B cell (primary cell): Measurements from ENCODE around the gene RALBP1. TPM values are rescaled to one million over a fixed set of nuclear protein-coding genes. Genes with fewer than 3 reads are reported as not detected.

Experiments used
- ATAC-seq: fragments of 200-7000 bp; cut with Tn5 transposase; one replicate; pipeline ENCODE4 v1.10.0; 2021; ENCODE audit warnings: low read depth, mild to moderate bottlenecking, moderate number of reproducible peaks, moderate library complexity
- CTCF ChIA-PET: fragments of 350-600 bp; sonication (Branson Sonifier 250); formaldehyde crosslinking; loops from one replicate; lab custom pipeline; 2021; ENCODE audit warnings: antibody characterized with exemption, inconsistent platforms; lab: Charles Lee
- POLR2A ChIA-PET: fragments of 350-600 bp; sonication (Branson Sonifier 250); formaldehyde crosslinking; loops from one replicate; lab custom pipeline; 2021; ENCODE audit warnings: antibody characterized with exemption; lab: Charles Lee
- DNase-seq: peaks from one replicate; pipeline ENCODE4 v3.0.0; 2013
- H2AFZ ChIP-seq: 2 replicates; pipeline ENCODE4 v1.6.1; 2012; ENCODE audit warnings: mild to moderate bottlenecking, low read depth, low read length; ENCODE audit not compliant: insufficient read depth, poor library complexity, severe bottlenecking
- H3K27ac ChIP-seq, 2 donors: 1 replicate in 1 of 2; 2 replicates in 1 of 2; pipeline ENCODE4 v1.5.1; 2012 to 2013; ENCODE audit warnings: low read length in 2 of 2, mild to moderate bottlenecking in 2 of 2, moderate library complexity in 1 of 2
- H3K27me3 ChIP-seq, 4 experiments: fragments of 200-600 bp in 1 of 4; sonication (generic) in 1 of 4; replicated peaks in 1 of 4; 1 replicate in 2 of 4; 2 replicates in 2 of 4; pipeline versions ENCODE4 v1.6.1 to v1.7.0; 2013 to 2016; ENCODE audit warnings: low read length in 3 of 4, mild to moderate bottlenecking in 2 of 4, mixed read lengths in 1 of 4, moderate library complexity in 1 of 4; ENCODE audit not compliant: insufficient read depth in 4 of 4, control insufficient read depth in 3 of 4; ENCODE audit errors: control extremely low read depth in 1 of 4
- H3K36me3 ChIP-seq, 2 experiments: replicated peaks in 1 of 2; 1 replicate in 1 of 2; 2 replicates in 1 of 2; pipeline versions ENCODE4 v1.6.1 to v1.7.1; 2013; ENCODE audit warnings: low read length in 1 of 2; ENCODE audit not compliant: insufficient read depth in 2 of 2, control insufficient read depth in 1 of 2; ENCODE audit errors: control extremely low read depth in 1 of 2, extremely low read depth in 1 of 2
- H3K4me1 ChIP-seq, 2 donors: fragments of 200-600 bp in 1 of 2; sonication (generic) in 1 of 2; 1 replicate in 1 of 2; 2 replicates in 1 of 2; pipeline versions ENCODE4 v1.5.1 to v1.6.1; 2013 to 2017; ENCODE audit warnings: low read length in 2 of 2; ENCODE audit not compliant: control insufficient read depth in 2 of 2, insufficient read depth in 2 of 2
- H3K4me2 ChIP-seq: replicated peaks from 2 replicates; pipeline ENCODE3; 2012; ENCODE audit warnings: mild to moderate bottlenecking, low read depth, low read length; ENCODE audit not compliant: poor library complexity, severe bottlenecking
- H3K4me3 ChIP-seq, 5 experiments: fragments of 200-600 bp in 1 of 5; sonication (generic) in 1 of 5; 1 replicate in 3 of 5; 2 replicates in 2 of 5; pipeline versions ENCODE4 v1.5.1 to v1.7.0; 2011 to 2016; ENCODE audit warnings: low read length in 4 of 5, mild to moderate bottlenecking in 4 of 5, low read depth in 2 of 5, control low read depth in 1 of 5, moderate library complexity in 1 of 5; ENCODE audit not compliant: insufficient read depth in 1 of 5; ENCODE audit errors: control extremely low read depth in 1 of 5, extremely low read depth in 1 of 5
- H3K79me2 ChIP-seq: fragments of 200-600 bp; sonication (generic); one replicate; pipeline ENCODE4 v1.6.0; 2016; ENCODE audit warnings: low read length; ENCODE audit not compliant: control insufficient read depth, insufficient read depth
- H3K9ac ChIP-seq: fragments of 200-600 bp; sonication (generic); 2 replicates; pipeline ENCODE4 v1.6.1; 2017; ENCODE audit warnings: mild to moderate bottlenecking, low read length, moderate library complexity
- H3K9me3 ChIP-seq, 3 donors: one replicate each; pipeline versions ENCODE4 v1.6.1 to v1.7.1; 2013; ENCODE audit warnings: low read length in 2 of 3; ENCODE audit not compliant: control insufficient read depth in 2 of 3, insufficient read depth in 1 of 3; ENCODE audit errors: control extremely low read depth in 1 of 3
- H4K20me1 ChIP-seq: 2 replicates; pipeline ENCODE4 v1.6.0; 2012; ENCODE audit warnings: mild to moderate bottlenecking, low read length; ENCODE audit not compliant: insufficient read depth, control insufficient read depth, poor library complexity, severe bottlenecking
- H3K27ac Mint-ChIP-seq: one replicate; pipeline ENCODE4 v1.8.0; 2021; ENCODE audit warnings: mixed read lengths
- H3K27me3 Mint-ChIP-seq: one replicate; pipeline ENCODE4 v1.8.0; 2021; ENCODE audit warnings: mixed read lengths
- H3K4me1 Mint-ChIP-seq: one replicate; pipeline ENCODE4 v1.8.0; 2021; ENCODE audit warnings: mixed read lengths
- H3K4me3 Mint-ChIP-seq: one replicate; pipeline ENCODE4 v1.8.0; 2021; ENCODE audit warnings: mixed read lengths
- H3K9me3 Mint-ChIP-seq: one replicate; pipeline ENCODE4 v1.8.0; 2022; ENCODE audit warnings: mixed read lengths; ENCODE audit not compliant: insufficient read depth
- CTCF ChIP-seq: fragments of 200-600 bp; IDR thresholded peaks from one replicate; pipeline ENCODE4 v1.8.0; 2022; ENCODE audit warnings: antibody characterized with exemption, mild to moderate bottlenecking
- EZH2 ChIP-seq: IDR thresholded peaks from 2 replicates; pipeline ENCODE4 v1.6.1; 2012; ENCODE audit warnings: borderline replicate concordance, low read depth, mild to moderate bottlenecking, moderate library complexity, low read length; ENCODE audit not compliant: insufficient read depth, poor library complexity, severe bottlenecking
- WGBS: methylation state at CpG from one replicate; pipeline ENCODE4 v1.1.5; 2013; ENCODE audit warnings: missing lambda C conversion rate; ENCODE audit not compliant: insufficient coverage; 5-methylcytosine and 5-hydroxymethylcytosine counted together
- intact Hi-C: fragments of 100-400 bp; cut with micrococcal nuclease; formaldehyde crosslinking; loops from one replicate; pipeline ENCODE4 v1.10.0; 2022
- polyA plus RNA-seq: library from polyadenylated mRNA; depleted of rRNA; stranded (reverse); fragments of >200 nt; gene quantifications from 2 replicates; pipeline ENCODE4 v1.2.3, GENCODE V29; 2012
- total RNA-seq, 2 donors: library from RNA; stranded (reverse); fragments of 120-200 nt in 1 of 2; gene quantifications; 1 replicate in 1 of 2; 2 replicates in 1 of 2; pipeline versions ENCODE4 v1.2.3 to v1.2.4, GENCODE V29; 2013 to 2022

The RALBP1 gene
- total and polyA plus RNA-seq, 2 donors (not counting 1 experiment from before 2014, with no cell fraction given) = 14.9 to 38.0 TPM

GRCh38 chr18:9428301-9428706, 47.0 kb upstream of the RALBP1 start:
- DNase-seq (no peak), ATAC-seq (no peak)
- no peak for TF ChIP-seq CTCF
- TF ChIP-seq EZH2 = no peak
- Histone ChIP-seq H3K27me3 (no peaks in the 10 kb centered on the region), H4K20me1 (no peaks in the 10 kb centered on the region), H2AFZ (no peak overlapping the region), H3K9me3 (peaks cover 2 to 13% (median 8%) of the 10 kb centered on the region in 3 donors), H3K4me3 (no peak overlapping the region), H3K79me2 (no peaks in the 10 kb centered on the region), H3K27ac (no peak overlapping the region), H3K4me1 (peaks cover 0 to 2% of the 10 kb centered on the region in 2 donors), H3K4me2 (no peak overlapping the region), H3K36me3 (no peaks in the 10 kb centered on the region), H3K9ac (no peak overlapping the region)
- intact Hi-C loops = no loop called here
- Mint-ChIP-seq H3K4me3 (no peak overlapping the region), H3K9me3 (no peaks in the 10 kb centered on the region), H3K27me3 (no peaks in the 10 kb centered on the region), H3K4me1 (peaks cover 1% of the 10 kb centered on the region), H3K27ac (no peak overlapping the region)
- POLR2A ChIA-PET = no interaction called here
- CTCF ChIA-PET = no interaction called here
- WGBS = 100% methylated on average over 4 of the region's 11 CpGs

- Histone ChIP-seq H3K36me3 (no peaks in the 10 kb centered on the region), H3K9me3 (peaks cover 2 to 11% (median 8%) of the 10 kb centered on the region in 3 donors), H2AFZ (no peak overlapping the region), H3K79me2 (no peaks in the 10 kb centered on the region), H3K27ac (no peak overlapping the region), H3K9ac (no peak overlapping the region), H4K20me1 (no peaks in the 10 kb centered on the region), H3K27me3 (no peaks in the 10 kb centered on the region), H3K4me3 (no peak overlapping the region), H3K4me2 (no peak overlapping the region), H3K4me1 (peaks cover 1 to 10% of the 10 kb centered on the region in 2 donors)
- no peak for TF ChIP-seq CTCF
- no peak for TF ChIP-seq EZH2
- no peaks in the 10 kb centered on the region for H3K9me3 Mint-ChIP-seq
- H3K27ac Mint-ChIP-seq = no peak overlapping the region
- ChIA-PET POLR2A (no interaction called here), CTCF (no interaction called here)
- DNase-seq (no peak), ATAC-seq (no peak)
- peaks cover 9% of the 10 kb centered on the region for H3K4me1 Mint-ChIP-seq
- WGBS = 100% methylated on average over 3 of the region's 6 CpGs
- no peaks in the 10 kb centered on the region for H3K27me3 Mint-ChIP-seq
- intact Hi-C loops = no loop called here
- H3K4me3 Mint-ChIP-seq = no peak overlapping the region
Measured at GRCh38 chr18:9428862-9429661, 46.3 kb upstream of the RALBP1 start.
